CD4-positive, alpha-beta T cell treated with Interferon alpha-2 for 1 hour (primary cell): ENCODE measurements around the gene NGDN.
"Not testable (repeated sequence)": the region's sequence is repeated elsewhere in the genome, so short reads cannot be mapped to it uniquely, and the experiment has no call there.

Experiments
- DNase-seq, 2 donors: peaks; one replicate each; pipeline ENCODE4 v3.0.0-alpha.2; 2020 to 2022

The NGDN gene

GRCh38 chr14:23439107-23439835 is 30.2 kb upstream of the NGDN start:
- DNase-seq: no peak

DNA sequence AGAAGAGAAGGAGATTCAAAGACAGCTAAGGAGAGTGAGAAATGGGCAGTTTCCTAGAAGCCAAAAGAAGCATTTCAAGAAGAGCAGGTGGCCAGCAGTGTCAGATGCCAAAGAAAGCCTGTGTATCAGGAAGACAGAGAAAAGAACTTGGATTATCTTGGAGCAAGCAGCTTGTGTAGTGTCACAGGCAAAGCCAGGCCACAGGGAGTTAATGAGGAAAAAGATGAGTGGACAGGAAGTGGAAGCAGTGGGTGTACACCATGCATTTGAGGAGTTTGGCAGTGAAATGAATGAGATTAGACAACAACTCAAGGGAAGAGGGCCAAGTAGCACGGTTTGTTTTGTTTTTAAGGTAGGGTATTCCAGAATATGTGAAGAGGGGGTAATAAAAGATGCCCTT is 28.4 kb upstream of the NGDN start:
- no peak for DNase-seq

- no peak for DNase-seq
Observed at GRCh38 chr14:23442721-23443356, 26.7 kb upstream of the NGDN start.

GRCh38 chr14:23443411-23443812 is 26.1 kb upstream of the NGDN start:
- DNase-seq: no peak

GRCh38 chr14:23443881-23444280 is 25.6 kb upstream of the NGDN start:
- no peak for DNase-seq

- DNase-seq: no peak
Observed at GRCh38 chr14:23444314-23444713, 25.2 kb upstream of the NGDN start.

- no peak for DNase-seq
Observed at GRCh38 chr14:23445773-23446172, 23.7 kb upstream of the NGDN start.

DNA sequence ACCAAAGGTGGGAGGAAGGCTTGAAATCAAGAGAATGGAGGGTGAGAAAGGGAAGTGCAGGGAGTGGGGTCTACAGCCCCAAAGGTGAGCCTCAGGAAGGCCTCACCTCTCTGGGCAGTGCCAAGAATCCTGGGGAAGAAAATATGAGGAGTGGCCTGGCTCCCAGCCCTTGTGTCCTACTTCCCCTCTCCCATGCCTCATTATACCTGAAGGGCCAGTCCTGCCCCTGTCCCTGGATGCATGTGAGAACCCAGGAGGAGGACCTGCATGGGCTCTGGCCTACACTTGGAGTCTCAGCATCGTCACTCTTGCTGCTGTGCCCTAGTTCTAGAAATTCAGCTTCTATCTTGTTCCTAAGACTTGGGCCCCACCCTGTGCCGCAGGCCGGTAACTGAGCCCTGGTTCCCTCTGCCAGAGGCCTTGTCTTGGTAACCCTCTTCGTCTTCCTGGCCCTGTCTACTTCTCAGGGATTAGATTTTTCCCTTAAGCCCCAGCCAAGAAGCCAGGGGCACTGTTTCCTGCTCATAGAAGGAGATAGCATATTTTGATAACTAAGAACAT is 23.1 kb upstream of the NGDN start:
- no peak for DNase-seq

- DNase-seq: no peak
Observed at GRCh38 chr14:23447361-23448350, 21.8 kb upstream of the NGDN start.

GRCh38 chr14:23449314-23449713 is 20.2 kb upstream of the NGDN start:
- no peak for DNase-seq

DNA sequence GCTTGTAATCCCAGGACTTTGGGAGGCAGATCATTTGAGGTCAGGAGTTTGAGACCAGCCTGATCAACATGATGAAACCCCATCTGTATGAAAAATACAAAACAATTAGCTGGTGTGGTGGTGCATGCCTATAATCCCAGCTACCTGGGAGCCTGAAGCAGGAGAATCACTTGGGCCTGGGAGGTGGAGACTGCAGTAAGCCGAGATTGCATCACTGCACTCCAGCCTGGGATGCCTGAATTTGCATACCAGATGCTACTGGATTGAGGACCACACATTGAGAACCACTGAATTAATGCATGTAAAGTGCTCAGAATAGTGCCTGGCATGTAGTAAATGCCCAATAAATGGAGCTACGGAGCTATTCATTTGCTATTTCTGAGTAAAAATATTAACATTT is 19.1 kb upstream of the NGDN start:
- DNase-seq: no peak

DNA sequence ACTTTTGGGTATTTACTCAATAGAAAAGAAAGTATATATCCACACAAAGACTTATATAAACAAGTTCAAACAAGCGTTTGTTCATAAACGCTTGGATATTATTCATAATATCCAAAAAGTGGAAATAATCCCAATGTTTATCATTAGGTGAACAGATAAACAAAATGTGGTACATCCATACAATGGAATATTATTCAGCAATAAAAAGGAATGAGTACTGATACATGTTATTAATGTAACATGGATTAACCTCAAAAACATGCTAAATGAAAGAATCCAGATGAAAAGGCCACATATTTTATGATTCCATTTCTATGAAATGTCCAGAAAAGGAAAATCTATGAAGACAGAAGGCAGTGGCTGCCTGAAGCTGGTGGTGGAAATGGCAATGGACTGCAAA is 17.3 kb upstream of the NGDN start:
- DNase-seq: no peak

GRCh38 chr14:23454445-23454856 is 15.1 kb upstream of the NGDN start:
- no peak for DNase-seq

- not testable (repeated sequence) for DNase-seq
Observed at GRCh38 chr14:23456883-23457586, 12.5 kb upstream of the NGDN start.

DNA sequence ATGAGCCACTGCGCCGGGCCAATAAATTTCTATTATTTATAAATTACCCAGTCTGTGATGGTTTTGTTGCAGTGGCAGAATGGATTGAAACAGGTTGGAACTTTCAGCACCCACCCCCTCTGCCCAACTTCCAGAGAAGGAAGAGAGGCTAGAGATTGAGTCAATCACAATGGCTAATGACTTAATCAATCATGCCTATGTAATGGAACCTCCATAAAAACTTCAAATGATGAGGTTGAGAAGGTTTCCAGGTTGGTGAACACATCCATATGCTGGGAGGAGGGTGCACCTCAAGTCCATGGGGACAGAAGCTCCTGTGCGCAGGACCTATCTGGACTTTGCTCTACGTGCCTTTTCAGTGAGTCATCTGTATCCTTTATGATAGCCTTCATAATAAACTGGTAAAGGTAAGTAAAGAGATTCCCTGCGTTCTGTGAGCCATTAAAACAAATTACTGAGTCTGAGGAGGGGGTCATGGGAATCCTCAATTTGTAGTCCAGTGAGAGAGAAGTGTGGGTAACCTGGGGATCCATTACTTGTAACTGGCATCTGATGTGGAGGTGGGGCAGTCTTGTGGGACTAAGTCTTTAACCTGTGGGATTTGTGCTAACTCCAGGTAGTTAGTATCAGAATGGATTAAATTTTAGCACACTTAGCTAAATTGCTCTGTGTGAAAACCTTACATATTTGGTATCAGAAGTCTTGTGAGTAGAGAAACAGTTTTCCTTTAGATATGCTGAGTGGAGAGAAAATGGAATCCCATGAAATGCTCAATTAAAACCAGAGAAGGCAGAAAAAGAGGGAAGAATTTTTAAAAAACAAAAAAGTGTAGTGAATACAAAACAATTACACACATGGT is 11.7 kb upstream of the NGDN start:
- DNase-seq: no peak

GRCh38 chr14:23460960-23461359 is 8.5 kb upstream of the NGDN start:
- DNase-seq: no peak

DNA sequence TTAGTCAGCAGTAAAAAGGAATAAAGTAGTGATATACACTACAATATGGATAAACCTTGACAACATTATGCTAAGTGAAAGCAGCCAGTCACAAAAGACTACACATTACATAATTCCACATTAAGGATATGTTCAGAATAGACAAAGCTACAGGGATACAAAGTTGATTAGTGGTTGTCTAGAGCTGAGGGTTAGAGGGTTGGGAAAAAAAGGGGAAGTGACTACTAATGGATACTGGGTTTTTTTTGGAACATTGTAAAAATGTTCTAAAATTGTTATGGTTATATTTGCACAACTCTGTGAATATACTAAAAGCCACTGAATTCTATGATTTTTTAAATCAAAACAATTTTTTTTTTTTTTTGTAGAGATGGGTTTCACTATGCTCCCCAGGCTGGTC is 4.8 kb upstream of the NGDN start:
- DNase-seq: no peak

DNA sequence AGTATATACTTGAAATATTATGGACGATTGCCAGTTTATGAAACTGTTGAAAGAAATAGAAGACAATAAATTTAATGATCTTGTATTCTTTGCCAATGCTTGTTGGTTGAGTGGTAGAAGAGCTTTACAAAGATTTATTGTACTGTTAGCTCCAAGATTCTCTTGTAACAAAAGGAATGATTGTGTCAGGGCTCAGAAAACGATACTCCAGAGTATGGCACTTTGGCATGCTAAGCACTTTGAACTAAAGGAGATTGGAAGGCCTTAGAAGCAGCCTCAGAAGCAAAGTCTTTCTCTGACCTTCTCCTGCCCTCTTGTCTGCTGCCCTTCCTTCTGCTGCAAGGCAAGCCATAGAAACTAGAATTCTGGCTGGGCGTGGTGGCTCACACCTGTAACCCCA is 4.2 kb upstream of the NGDN start:
- no peak for DNase-seq

- DNase-seq: no peak
Observed at GRCh38 chr14:23468704-23469126, 788 bp upstream of the NGDN start.

GRCh38 chr14:23469906-23470403 is 452 bp downstream of the NGDN start:
- DNase-seq: no peak

GRCh38 chr14:23470947-23471346 is 1.4 kb downstream of the NGDN start:
- DNase-seq: no peak
